Fibroblast of skin of left quadriceps (primary cell): ENCODE measurements around the gene GABRR2.
A peak's percentile ranks its signal among the peaks of the same experiment; 100 is the strongest.

Experiments used
- DNase-seq, 2 experiments: peaks; one replicate each; pipeline ENCODE4 v3.0.0-alpha.2; 2013; ENCODE audit warnings: low read depth in 2 of 2

Gene GABRR2

GRCh38 chr6:89315249-89315885 lies at the start of gene GABRR2:
GABRR2 (minus strand) TSS chr6:89315299; CDS start chr6:89315165, 134 bp downstream.
- no peak for DNase-seq

DNA sequence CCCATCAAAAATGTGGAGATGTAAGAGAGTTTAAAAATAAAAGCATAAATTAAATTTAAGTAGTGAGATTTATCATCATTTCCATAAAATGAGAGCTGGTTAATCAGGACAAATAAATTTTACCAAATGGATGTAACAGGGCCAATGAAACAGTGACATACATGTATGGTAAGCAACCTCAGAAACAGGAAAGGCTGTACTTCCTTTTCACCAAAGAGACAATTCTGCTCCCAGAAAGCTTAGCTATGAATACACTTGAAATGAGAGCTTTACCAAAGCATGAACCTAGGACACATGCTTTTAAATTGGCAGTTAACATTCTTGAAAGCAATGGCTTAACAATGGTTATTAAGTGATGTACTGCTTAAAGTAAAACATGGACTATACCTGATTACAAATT lies 49.5 kb upstream of the GABRR2 start:
- no peak for DNase-seq

GRCh38 chr6:89361171-89361570 lies 46.1 kb upstream of the GABRR2 start:
- DNase-seq = no peak

- peak; percentile 40 to 46 for DNase-seq
Observed at GRCh38 chr6:89360415-89360999, 45.4 kb upstream of the GABRR2 start.

DNA sequence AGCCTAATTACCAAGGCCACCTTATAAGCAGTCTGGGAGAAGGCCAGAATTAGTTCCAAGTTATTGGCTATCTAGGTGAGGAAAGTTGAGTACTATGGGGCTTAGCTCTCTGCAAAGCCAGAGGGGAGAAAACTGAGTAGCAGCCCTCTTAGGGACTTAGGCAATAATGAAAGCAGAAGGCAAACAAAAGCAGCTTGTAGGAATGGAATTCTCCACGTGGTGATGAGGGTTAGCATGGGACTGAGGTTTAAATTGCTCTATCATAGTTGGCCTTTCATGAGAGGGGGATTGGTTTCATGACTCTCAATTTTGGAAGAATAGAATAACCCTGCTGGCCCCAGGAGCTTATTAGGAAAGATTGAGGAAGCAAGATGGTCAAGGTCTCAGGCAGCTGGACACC lies 44.5 kb upstream of the GABRR2 start:
- no peak for DNase-seq

DNA sequence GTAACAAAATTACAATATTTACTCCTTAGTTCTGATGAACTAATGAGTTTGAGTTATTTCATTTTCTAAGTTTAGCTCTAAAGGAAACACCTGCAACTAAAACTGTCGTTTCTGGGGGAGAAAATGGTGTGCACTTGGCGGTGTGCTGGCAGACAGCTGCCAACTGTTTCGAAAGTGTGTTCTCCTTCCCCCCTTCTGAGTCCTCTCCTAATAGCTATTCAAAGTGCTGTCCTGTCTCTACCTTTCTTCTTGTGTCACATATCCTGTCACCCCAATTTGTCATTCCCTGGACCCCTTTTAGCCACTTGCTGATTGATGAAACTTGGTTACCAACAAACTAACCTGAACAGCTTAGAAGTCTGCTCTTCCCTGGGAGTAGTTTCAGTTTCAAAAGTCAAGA lies 42.3 kb upstream of the GABRR2 start:
- no peak for DNase-seq

- no peak for DNase-seq
Observed at GRCh38 chr6:89356642-89357170, 41.6 kb upstream of the GABRR2 start.

- DNase-seq = no peak
Observed at GRCh38 chr6:89355511-89356194, 40.6 kb upstream of the GABRR2 start.

GRCh38 chr6:89353702-89354392 lies 38.7 kb upstream of the GABRR2 start:
- DNase-seq = no peak

GRCh38 chr6:89353118-89353556 lies 38.0 kb upstream of the GABRR2 start:
- DNase-seq = no peak

DNA sequence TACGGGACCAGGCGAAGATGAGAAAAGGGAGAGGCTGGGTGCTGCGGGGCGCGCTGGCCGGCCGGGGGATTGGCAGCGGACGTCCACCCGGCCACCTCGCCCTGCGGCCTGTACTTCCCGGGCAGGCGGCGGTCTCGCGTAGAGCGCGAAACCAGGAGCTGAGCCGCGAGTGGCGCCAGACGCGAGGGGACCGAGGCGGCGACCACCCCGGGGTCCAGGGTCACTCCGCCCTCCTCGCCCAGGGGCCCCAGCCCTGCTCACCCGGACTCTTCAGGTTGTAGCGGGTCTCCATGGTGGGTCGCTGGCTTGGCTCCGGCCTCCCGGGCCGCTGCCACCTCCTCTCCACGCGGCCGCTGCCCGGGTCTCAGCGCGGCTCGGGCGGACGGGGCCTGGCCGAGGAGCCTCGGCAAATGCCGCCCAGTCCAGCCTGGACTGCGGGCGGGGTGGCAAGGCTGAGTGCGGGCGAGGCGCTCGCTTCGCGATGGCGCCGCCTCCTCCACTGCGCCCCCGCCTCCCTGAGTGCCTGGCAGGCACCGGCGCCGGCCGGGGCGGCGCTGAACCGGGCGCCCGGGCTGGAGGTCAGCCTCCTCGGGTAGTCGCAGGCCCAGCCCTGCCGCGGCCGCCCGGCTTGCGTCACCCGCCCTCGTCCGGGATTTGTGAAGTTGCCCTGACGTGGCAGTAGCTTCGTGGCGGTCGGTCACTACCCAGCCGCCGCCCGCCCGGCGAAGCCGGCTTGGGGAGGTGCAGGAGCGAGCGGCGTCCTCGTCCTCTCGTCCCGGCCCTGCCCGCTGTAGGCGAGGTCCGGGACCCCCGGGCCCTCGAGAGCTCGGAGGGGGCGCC lies 37.4 kb upstream of the GABRR2 start, which contains the start of gene UBE2J1:
Gene UBE2J1, minus strand, starts transcription at position 445 of the 840 bp plus-strand sequence. Its CDS starts 153 bp downstream, at position 292.
- peak; percentile 81 to 82 for DNase-seq

GRCh38 chr6:89351671-89352277 lies 36.7 kb upstream of the GABRR2 start:
- DNase-seq = no peak

DNA sequence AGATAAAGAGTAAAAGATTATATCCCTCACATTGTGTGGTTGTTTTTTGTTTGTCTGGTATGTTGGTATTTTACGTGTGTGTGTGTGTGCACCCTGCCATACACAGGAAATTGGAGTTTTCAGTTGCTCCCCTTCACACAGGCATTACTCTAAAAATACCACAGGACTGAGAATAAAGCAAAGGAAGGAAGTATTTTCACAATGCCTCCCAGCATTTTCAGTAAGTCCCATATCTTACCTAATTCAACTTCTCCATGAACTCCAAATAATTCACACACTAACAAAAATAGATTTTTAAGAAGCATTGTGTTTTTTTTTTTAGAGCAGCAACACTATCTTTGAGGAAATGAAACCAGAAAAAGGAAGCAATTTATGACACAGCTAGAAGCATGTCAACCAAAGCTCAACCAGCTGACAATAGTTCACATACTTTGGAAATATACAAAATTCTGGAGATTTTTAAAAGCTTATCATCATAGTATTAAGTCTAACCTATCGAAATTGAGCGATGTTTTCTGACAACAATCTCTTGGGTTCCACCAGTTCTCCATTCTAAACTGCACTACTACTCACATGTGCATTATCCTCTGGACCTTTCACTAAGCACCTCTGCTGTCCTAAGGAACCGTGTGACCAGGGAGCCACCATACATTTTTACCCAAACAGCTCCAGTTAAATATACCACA lies 35.3 kb upstream of the GABRR2 start:
- DNase-seq = no peak

DNA sequence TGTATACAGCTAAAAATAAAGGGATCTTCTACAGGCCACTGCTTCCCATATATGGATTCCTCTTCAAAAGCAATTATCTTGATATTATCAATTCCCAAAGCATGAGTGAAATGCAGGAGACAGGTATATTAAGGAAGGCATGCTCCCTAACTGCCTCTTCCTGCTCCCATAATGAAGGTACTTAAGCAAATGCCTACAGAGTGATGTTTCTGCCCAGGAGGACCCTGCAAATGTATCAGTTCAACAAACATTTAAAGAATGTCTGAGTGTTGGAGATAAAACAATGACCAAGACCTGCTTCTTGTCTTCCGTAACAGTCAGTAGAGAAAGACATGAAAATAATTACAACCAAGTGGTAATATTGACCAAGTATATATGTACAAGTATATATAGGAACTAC lies 33.3 kb upstream of the GABRR2 start:
- no peak for DNase-seq

- no peak for DNase-seq
Observed at GRCh38 chr6:89347825-89348224, 32.7 kb upstream of the GABRR2 start.

DNA sequence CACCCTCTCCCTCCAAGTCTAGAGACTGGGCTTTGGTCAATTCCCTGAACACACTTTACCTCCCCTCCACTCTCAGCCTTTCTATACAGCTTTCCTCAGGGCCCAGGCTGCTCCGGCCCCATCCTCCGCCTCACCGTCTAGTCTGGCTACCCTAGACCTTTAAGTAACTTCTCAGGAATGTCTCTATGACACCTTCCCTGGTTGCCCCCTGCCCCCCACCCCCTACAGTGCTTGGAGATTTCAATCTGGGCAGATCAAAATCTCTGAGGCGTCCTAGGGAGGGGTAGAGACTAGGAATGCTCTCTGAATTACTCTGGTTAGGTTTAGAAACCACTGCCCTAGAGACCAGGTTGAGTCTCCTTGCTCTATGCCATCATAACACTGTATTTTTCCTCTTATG lies 31.3 kb upstream of the GABRR2 start:
- no peak for DNase-seq

GRCh38 chr6:89339565-89339964 lies 24.5 kb upstream of the GABRR2 start:
- DNase-seq = no peak

- no peak for DNase-seq
Observed at GRCh38 chr6:89335164-89335563, 20.1 kb upstream of the GABRR2 start.

DNA sequence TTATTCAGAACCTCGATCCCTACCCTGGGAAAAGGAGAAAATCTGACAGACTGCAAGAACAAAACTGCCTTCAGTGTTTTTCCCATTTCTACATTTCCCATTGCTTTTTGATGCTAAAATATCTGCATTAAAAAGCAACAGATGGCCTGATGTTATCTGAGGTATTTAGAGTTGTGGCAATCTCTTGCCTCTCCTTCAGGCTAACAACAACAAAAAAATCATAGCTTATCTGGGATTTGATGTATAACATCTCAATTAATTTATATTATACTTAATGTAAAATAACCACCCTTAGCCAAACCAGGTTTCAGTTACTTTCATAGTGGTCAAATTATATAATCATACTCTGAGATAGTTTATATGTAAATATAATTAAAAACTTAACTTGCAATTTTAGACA lies 15.8 kb upstream of the GABRR2 start:
- DNase-seq = no peak

DNA sequence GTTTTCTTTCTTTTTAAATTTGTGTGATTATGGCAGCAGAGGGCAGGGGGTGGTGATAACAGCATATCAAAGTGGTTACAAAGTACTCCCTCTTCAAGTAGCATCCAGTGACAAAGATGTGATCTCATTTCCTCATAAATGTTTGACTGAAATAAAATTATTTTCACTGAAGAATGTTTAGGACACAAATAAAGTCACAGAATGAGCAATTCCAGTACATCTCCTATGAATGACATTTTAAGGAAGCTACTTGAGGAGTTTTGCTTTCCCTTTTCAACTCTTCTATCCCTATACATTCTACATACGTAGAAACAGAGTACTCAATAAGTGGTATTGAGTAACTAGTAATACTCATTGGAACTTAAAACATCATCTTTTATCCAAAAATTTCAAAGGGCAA lies 13.9 kb upstream of the GABRR2 start:
- no peak for DNase-seq
